Measurements from ENCODE around the gene TYMP. TPM values are rescaled to one million over a fixed set of nuclear protein-coding genes. Genes with fewer than 3 reads are reported as not detected.

The TYMP gene
- total RNA-seq, 2 donors from 2014 or later: 1.2 to 2.1 TPM

DNA sequence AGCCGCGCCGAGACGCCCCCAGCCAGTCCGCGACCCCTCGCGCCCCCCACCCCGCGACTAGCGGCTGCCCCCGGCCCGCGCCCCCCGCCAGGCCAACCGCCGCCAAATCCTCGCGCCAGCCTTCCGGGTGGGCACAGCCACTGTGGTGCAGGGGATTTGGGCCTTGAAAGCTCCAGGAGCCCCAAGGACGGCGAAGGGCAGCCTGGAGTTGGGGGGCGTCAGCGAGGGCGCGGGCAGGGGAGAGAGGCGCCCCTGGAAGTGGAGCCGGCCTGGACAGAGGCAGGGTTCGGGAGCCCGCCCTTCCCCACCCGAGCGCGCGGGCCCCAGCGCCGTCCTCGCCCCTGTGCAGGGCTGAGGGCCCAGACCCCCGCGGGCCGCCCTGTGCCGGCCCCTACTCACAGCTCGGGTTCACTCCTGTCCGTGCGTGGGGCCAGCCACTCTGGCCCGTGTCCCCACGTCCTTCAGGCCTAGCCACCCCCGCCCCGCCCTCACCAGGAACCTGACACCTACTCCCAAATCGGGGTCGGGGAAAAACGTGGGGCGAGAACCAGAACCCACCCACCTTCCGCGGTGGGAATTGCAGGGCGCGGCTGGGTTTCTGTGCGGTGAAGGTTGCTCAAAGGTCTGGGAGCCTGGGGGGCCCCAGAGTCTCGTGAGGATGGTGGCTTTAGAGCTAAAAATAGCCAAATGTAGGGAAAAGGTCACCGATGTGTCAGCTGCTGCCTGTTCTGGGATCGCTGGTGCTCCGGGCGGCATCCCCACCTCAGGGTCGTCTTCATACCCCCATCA, 48.4 kb upstream of the TYMP start, which contains the start of gene CPT1B:
TSS of gene CPT1B (minus strand) at position 441 of the 789 bp plus-strand sequence. CDS start 512 bp downstream, outside the sequence.
- DNase-seq: no peak
- Mint-ChIP-seq H3K4me1 (no peaks in the 10 kb centered on the region), H3K27me3 (ENCODE audit: insufficient read depth) (no peaks in the 10 kb centered on the region), H3K36me3 (ENCODE audit: low read depth) (peaks cover 26% of the 10 kb centered on the region), H3K4me3 (no peak within 1 kb of the TSS), H3K27ac (no peak within 1 kb of the TSS), H3K9me3 (no peaks in the 10 kb centered on the region)
- TF ChIP-seq, protein P1, sequence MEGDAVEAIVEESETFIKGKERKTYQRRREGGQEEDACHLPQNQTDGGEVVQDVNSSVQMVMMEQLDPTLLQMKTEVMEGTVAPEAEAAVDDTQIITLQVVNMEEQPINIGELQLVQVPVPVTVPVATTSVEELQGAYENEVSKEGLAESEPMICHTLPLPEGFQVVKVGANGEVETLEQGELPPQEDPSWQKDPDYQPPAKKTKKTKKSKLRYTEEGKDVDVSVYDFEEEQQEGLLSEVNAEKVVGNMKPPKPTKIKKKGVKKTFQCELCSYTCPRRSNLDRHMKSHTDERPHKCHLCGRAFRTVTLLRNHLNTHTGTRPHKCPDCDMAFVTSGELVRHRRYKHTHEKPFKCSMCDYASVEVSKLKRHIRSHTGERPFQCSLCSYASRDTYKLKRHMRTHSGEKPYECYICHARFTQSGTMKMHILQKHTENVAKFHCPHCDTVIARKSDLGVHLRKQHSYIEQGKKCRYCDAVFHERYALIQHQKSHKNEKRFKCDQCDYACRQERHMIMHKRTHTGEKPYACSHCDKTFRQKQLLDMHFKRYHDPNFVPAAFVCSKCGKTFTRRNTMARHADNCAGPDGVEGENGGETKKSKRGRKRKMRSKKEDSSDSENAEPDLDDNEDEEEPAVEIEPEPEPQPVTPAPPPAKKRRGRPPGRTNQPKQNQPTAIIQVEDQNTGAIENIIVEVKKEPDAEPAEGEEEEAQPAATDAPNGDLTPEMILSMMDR (conservative IDR thresholded peaks at IDR 0.05): peak; percentile 11
- Histone ChIP-seq H3K9ac (ENCODE audit: extremely low read depth, low read length, poor library complexity, severe bottlenecking) (no peak within 1 kb of the TSS), H3K4me3 (ENCODE audit: low read length) (no peak within 1 kb of the TSS), H3K27ac (ENCODE audit: low read depth, low read length) (no peak within 1 kb of the TSS), H3K36me3 (ENCODE audit: control insufficient read depth, insufficient read depth, low read length) (peaks cover 47% of the 10 kb centered on the region), H3K4me1 (ENCODE audit: control insufficient read depth, insufficient read depth, low read length) (peaks cover 3% of the 10 kb centered on the region), H3K9me3 (ENCODE audit: control insufficient read depth, low read length) (no peaks in the 10 kb centered on the region), H3K27me3 (ENCODE audit: control insufficient read depth, insufficient read depth, low read length, poor library complexity, severe bottlenecking) (no peaks in the 10 kb centered on the region)
- WGBS, 2 experiments (ENCODE audit: insufficient coverage in 1 of 2, insufficient read length in 1 of 2): 93 to 95% methylated on average over 22 to 63 of the region's 63 CpGs

DNA sequence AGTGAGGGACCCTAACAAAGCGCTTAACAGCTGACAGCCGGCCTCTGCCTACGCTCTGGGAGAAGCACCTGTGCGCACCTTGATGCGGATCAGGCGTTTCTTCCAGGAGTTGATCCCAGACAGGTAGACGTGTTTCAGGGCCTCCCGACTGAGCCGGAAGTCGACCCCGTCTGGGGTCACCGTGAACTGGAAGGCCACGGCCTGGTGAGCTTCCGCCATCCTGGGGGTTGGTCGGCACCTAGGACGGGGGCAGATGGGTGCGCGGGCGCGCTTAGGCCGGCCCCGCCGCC, 47.8 kb upstream of the TYMP start:
- Histone ChIP-seq H3K4me3 (ENCODE audit: low read length) (no peak overlapping the region), H3K27ac (ENCODE audit: low read depth, low read length) (no peak overlapping the region), H3K9ac (ENCODE audit: extremely low read depth, low read length, poor library complexity, severe bottlenecking) (no peak overlapping the region), H3K9me3 (ENCODE audit: control insufficient read depth, low read length) (no peaks in the 10 kb centered on the region), H3K27me3 (ENCODE audit: control insufficient read depth, insufficient read depth, low read length, poor library complexity, severe bottlenecking) (no peaks in the 10 kb centered on the region), H3K4me1 (ENCODE audit: control insufficient read depth, insufficient read depth, low read length) (peaks cover 3% of the 10 kb centered on the region), H3K36me3 (ENCODE audit: control insufficient read depth, insufficient read depth, low read length) (peaks cover 53% of the 10 kb centered on the region)
- no peak overlapping the region for H3K27ac Mint-ChIP-seq
- TF ChIP-seq, protein P1 (conservative IDR thresholded peaks at IDR 0.05): no peak
- H3K9me3 Mint-ChIP-seq: no peaks in the 10 kb centered on the region
- no peaks in the 10 kb centered on the region for H3K4me1 Mint-ChIP-seq
- no peaks in the 10 kb centered on the region for H3K27me3 Mint-ChIP-seq (ENCODE audit: insufficient read depth)
- no peak for DNase-seq
- H3K36me3 Mint-ChIP-seq (ENCODE audit: low read depth): peaks cover 30% of the 10 kb centered on the region
- 93 to 95% methylated on average over 13 to 23 of the region's 23 CpGs for WGBS, 2 experiments (ENCODE audit: insufficient coverage in 1 of 2, insufficient read length in 1 of 2)
- no peak overlapping the region for H3K4me3 Mint-ChIP-seq

DNA sequence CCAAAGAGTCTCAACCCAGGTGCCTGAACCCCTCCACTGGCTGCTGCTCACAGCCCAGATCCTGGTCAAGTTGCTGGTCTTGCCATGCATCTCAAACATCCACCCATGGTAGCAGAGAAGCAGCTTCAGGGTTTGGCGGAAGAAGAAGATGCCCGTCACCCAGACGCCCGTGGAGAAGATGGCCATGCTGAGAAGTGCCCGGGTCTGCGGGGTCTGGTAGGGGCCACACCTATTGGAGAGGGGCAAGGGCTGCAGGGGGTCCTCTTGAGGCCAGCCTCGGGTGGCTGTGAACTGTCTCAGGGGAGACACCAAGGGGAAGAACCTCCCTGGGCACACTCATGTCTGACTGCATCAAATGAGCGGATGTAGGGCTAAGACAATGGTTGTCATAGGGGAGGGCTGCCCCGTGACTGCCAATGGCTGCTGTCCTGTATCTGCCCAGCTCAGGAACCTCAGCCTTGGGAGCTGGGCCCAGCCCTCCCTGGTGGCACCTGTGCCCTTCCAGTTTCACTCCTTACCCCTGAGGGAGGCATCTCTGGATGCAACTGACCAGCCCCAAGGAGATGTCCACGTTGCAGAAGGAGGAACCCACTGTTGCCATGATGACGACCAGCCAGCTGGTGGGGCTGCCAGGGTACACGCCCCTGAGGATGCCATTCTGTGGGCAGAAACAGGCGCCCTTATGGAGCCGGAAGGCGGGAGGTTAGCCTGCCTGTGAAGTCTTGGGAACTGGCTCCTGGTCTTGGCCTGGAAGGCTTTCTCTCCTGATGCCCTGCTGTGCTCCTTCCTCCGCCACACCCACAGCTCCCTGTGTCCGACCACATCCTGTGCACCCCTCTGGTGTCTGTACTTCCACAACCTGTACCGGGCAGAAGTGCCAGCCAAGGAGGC, 47.2 kb upstream of the TYMP start:
- DNase-seq: no peak
- Mint-ChIP-seq H3K27me3 (ENCODE audit: insufficient read depth) (no peaks in the 10 kb centered on the region), H3K36me3 (ENCODE audit: low read depth) (peaks cover 36% of the 10 kb centered on the region), H3K4me3 (no peak overlapping the region), H3K27ac (no peak overlapping the region), H3K4me1 (no peaks in the 10 kb centered on the region), H3K9me3 (no peaks in the 10 kb centered on the region)
- Histone ChIP-seq H3K4me1 (ENCODE audit: control insufficient read depth, insufficient read depth, low read length) (peaks cover 3% of the 10 kb centered on the region), H3K9me3 (ENCODE audit: control insufficient read depth, low read length) (no peaks in the 10 kb centered on the region), H3K4me3 (ENCODE audit: low read length) (no peak overlapping the region), H3K27ac (ENCODE audit: low read depth, low read length) (no peak overlapping the region), H3K27me3 (ENCODE audit: control insufficient read depth, insufficient read depth, low read length, poor library complexity, severe bottlenecking) (no peaks in the 10 kb centered on the region), H3K36me3 (ENCODE audit: control insufficient read depth, insufficient read depth, low read length) (peaks cover 58% of the 10 kb centered on the region), H3K9ac (ENCODE audit: extremely low read depth, low read length, poor library complexity, severe bottlenecking) (no peak overlapping the region)
- 94 to 97% methylated on average over 12 to 18 of the region's 18 CpGs for WGBS, 2 experiments (ENCODE audit: insufficient coverage in 1 of 2, insufficient read length in 1 of 2)
- TF ChIP-seq, protein P1 (conservative IDR thresholded peaks at IDR 0.05): no peak

All from endodermal cell (in vitro differentiated cells).